Neuronal stem cell (in vitro differentiated cells): ENCODE data around the gene JKAMP.

Source experiments
- DNase-seq: peaks from one replicate; pipeline ENCODE4 v3.0.0-alpha.2; 2013; ENCODE audit warnings: low spot score
- H2AFZ ChIP-seq: one replicate; pipeline ENCODE4 v1.6.1; 2013; ENCODE audit warnings: mild to moderate bottlenecking, low read length, inconsistent platforms
- H2AK5ac ChIP-seq: 2 replicates; pipeline ENCODE4 v1.6.1; 2013; ENCODE audit warnings: low read depth, mild to moderate bottlenecking, inconsistent platforms, low read length, moderate library complexity, mixed read lengths
- H2BK120ac ChIP-seq: 2 replicates; pipeline ENCODE4 v1.6.1; 2013; ENCODE audit warnings: low read depth, mild to moderate bottlenecking, inconsistent platforms, low read length, moderate library complexity, mixed read lengths
- H2BK12ac ChIP-seq: one replicate; pipeline ENCODE4 v1.6.1; 2013; ENCODE audit warnings: low read length, inconsistent platforms
- H2BK15ac ChIP-seq: 2 replicates; pipeline ENCODE4 v1.6.1; 2013; ENCODE audit warnings: mild to moderate bottlenecking, low read length, inconsistent platforms, mixed read lengths
- H2BK5ac ChIP-seq: one replicate; pipeline ENCODE4 v1.6.1; 2013; ENCODE audit warnings: inconsistent platforms, mild to moderate bottlenecking, low read length, moderate library complexity
- H3K14ac ChIP-seq: one replicate; pipeline ENCODE4 v1.6.1; 2013; ENCODE audit warnings: low read length, inconsistent platforms
- H3K18ac ChIP-seq: 2 replicates; pipeline ENCODE4 v1.6.1; 2013; ENCODE audit warnings: low read length, inconsistent platforms
- H3K23ac ChIP-seq: 2 replicates; pipeline ENCODE4 v1.6.1; 2013; ENCODE audit warnings: low read depth, mild to moderate bottlenecking, mixed read lengths, low read length, inconsistent platforms; ENCODE audit not compliant: poor library complexity
- H3K27ac ChIP-seq: replicated peaks from 3 replicates; pipeline ENCODE4 v1.5.1; 2013; ENCODE audit warnings: low read length, inconsistent platforms
- H3K27me3 ChIP-seq, 3 experiments: 2 replicates each; pipeline ENCODE4 v1.6.1; 2013; ENCODE audit warnings: low read length in 3 of 3, mild to moderate bottlenecking in 2 of 3, inconsistent platforms in 1 of 3, low read depth in 1 of 3, mixed read lengths in 1 of 3, moderate library complexity in 1 of 3; ENCODE audit not compliant: control insufficient read depth in 3 of 3, insufficient read depth in 3 of 3
- H3K36me3 ChIP-seq, 2 donors: replicated peaks in 1 of 2; 2 replicates each; pipeline ENCODE4 v1.6.1; 2013; ENCODE audit warnings: low read length in 2 of 2; ENCODE audit not compliant: control insufficient read depth in 2 of 2, insufficient read depth in 2 of 2
- H3K4ac ChIP-seq: 2 replicates; pipeline ENCODE4 v1.6.1; 2013; ENCODE audit warnings: inconsistent platforms, mild to moderate bottlenecking, low read length, moderate library complexity
- H3K4me1 ChIP-seq, 2 donors: 1 replicate in 1 of 2; 2 replicates in 1 of 2; pipeline ENCODE4 v1.6.1; 2013; ENCODE audit warnings: low read length in 2 of 2, low read depth in 1 of 2; ENCODE audit not compliant: control insufficient read depth in 2 of 2, insufficient read depth in 1 of 2
- H3K4me2 ChIP-seq: one replicate; pipeline ENCODE4 v1.6.1; 2013; ENCODE audit warnings: mild to moderate bottlenecking, low read length, inconsistent platforms; ENCODE audit not compliant: insufficient read depth, poor library complexity, severe bottlenecking
- H3K4me3 ChIP-seq, 2 donors: 2 replicates each; pipeline ENCODE4 v1.5.1; 2013; ENCODE audit warnings: low read length in 2 of 2, mild to moderate bottlenecking in 2 of 2, inconsistent platforms in 1 of 2, moderate library complexity in 1 of 2
- H3K79me1 ChIP-seq: one replicate; pipeline ENCODE4 v1.6.1; 2013; ENCODE audit warnings: low read depth, mild to moderate bottlenecking, inconsistent platforms, low read length, moderate library complexity
- H3K9ac ChIP-seq: one replicate; pipeline ENCODE4 v1.6.1; 2013; ENCODE audit warnings: mild to moderate bottlenecking, low read depth, low read length, inconsistent platforms; ENCODE audit not compliant: poor library complexity
- H3K9me3 ChIP-seq, 2 donors: replicated peaks in 1 of 2; 2 replicates each; pipeline versions ENCODE3 to v1.6.1; 2013; ENCODE audit warnings: low read length in 2 of 2, mild to moderate bottlenecking in 2 of 2, inconsistent platforms in 1 of 2, low read depth in 1 of 2, mixed read lengths in 1 of 2, moderate library complexity in 1 of 2; ENCODE audit not compliant: control insufficient read depth in 2 of 2, insufficient read depth in 1 of 2
- H4K8ac ChIP-seq: one replicate; pipeline ENCODE4 v1.6.1; 2013; ENCODE audit warnings: low read depth, mild to moderate bottlenecking, inconsistent platforms, low read length, moderate library complexity
- H4K91ac ChIP-seq: one replicate; pipeline ENCODE4 v1.6.1; 2013; ENCODE audit warnings: low read length, low read depth, mild to moderate bottlenecking, inconsistent platforms; ENCODE audit not compliant: poor library complexity
- WGBS, 2 donors: extraction: QIAGEN DNeasy Blood & Tissue Kit; methylation state at CpG; one replicate each; pipeline ENCODE4 v1.1.7; 2013; ENCODE audit warnings: missing lambda C conversion rate in 2 of 2, mixed read lengths in 1 of 2; ENCODE audit not compliant: insufficient read length in 2 of 2, insufficient replicate concordance in 1 of 2; ENCODE audit errors: extremely low coverage in 2 of 2; 5-methylcytosine and 5-hydroxymethylcytosine counted together

JKAMP gene

GRCh38 chr14:59520224-59520623 is 35.9 kb downstream of the JKAMP start:
- Histone ChIP-seq H3K18ac (no peak overlapping the region), H2AK5ac (no peak overlapping the region), H3K14ac (no peak overlapping the region), H2BK12ac (no peak overlapping the region), H4K91ac (no peak overlapping the region), H2BK120ac (no peak overlapping the region), H2AFZ (no peak overlapping the region), H3K27me3 (no peaks in the 10 kb centered on the region), H3K23ac (no peak overlapping the region), H3K9me3 (peaks cover 0 to 2% of the 10 kb centered on the region in 2 donors), H2BK5ac (no peak overlapping the region), H3K79me1 (no peaks in the 10 kb centered on the region), H3K36me3 (no peaks in the 10 kb centered on the region), H3K4me3 (no peak overlapping the region), H3K4me2 (no peak overlapping the region), H2BK15ac (no peak overlapping the region), H4K8ac (no peak overlapping the region), H3K9ac (no peak overlapping the region), H3K4ac (no peak overlapping the region), H3K4me1 (no peaks in the 10 kb centered on the region), H3K27ac (no peak overlapping the region)
- no peak for DNase-seq
- WGBS, 2 donors, result no CpG with 5 or more reads among the region's 3 CpGs

- Histone ChIP-seq H2BK15ac (no peak overlapping the region), H3K4me1 (no peaks in the 10 kb centered on the region), H4K91ac (no peak overlapping the region), H3K9me3 (no peaks in the 10 kb centered on the region), H3K4me3 (no peak overlapping the region), H2BK12ac (no peak overlapping the region), H3K79me1 (no peaks in the 10 kb centered on the region), H3K14ac (no peak overlapping the region), H2AK5ac (no peak overlapping the region), H4K8ac (no peak overlapping the region), H3K9ac (no peak overlapping the region), H2AFZ (no peak overlapping the region), H3K18ac (no peak overlapping the region), H3K27me3 (no peaks in the 10 kb centered on the region), H2BK120ac (no peak overlapping the region), H3K27ac (no peak overlapping the region), H3K4ac (no peak overlapping the region), H2BK5ac (no peak overlapping the region), H3K4me2 (no peak overlapping the region), H3K23ac (no peak overlapping the region), H3K36me3 (no peaks in the 10 kb centered on the region)
- no peak for DNase-seq
- no CpG with 5 or more reads among the region's 2 CpGs for WGBS, 2 donors
Measured at GRCh38 chr14:59529189-59529588, 44.9 kb downstream of the JKAMP start.

- Histone ChIP-seq H2AK5ac (no peak overlapping the region), H3K23ac (no peak overlapping the region), H3K4me3 (no peak overlapping the region), H3K27ac (no peak overlapping the region), H3K4me1 (no peaks in the 10 kb centered on the region), H3K4me2 (no peak overlapping the region), H2BK15ac (no peak overlapping the region), H2BK12ac (no peak overlapping the region), H3K4ac (no peak overlapping the region), H3K18ac (no peak overlapping the region), H4K91ac (no peak overlapping the region), H3K14ac (no peak overlapping the region), H3K9ac (no peak overlapping the region), H3K36me3 (no peaks in the 10 kb centered on the region), H4K8ac (no peak overlapping the region), H2BK5ac (no peak overlapping the region), H3K9me3 (no peaks in the 10 kb centered on the region), H2BK120ac (no peak overlapping the region), H3K27me3 (no peaks in the 10 kb centered on the region), H3K79me1 (no peaks in the 10 kb centered on the region), H2AFZ (no peak overlapping the region)
- no peak for DNase-seq
Measured at GRCh38 chr14:59530349-59530748, 46.0 kb downstream of the JKAMP start.

GRCh38 chr14:59532419-59532818 is 48.1 kb downstream of the JKAMP start:
- H2BK12ac ChIP-seq, result no peak overlapping the region
- WGBS, 2 donors, result no CpG with 5 or more reads among the region's 1 CpG
- H3K9me3 ChIP-seq, result no peaks in the 10 kb centered on the region
- H2AFZ ChIP-seq, result no peak overlapping the region
- H3K4me2 ChIP-seq, result no peak overlapping the region
- H3K4me3 ChIP-seq, result no peak overlapping the region
- H3K79me1 ChIP-seq, result no peaks in the 10 kb centered on the region
- H2BK5ac ChIP-seq, result no peak overlapping the region
- H3K23ac ChIP-seq, result no peak overlapping the region
- no peak overlapping the region for H3K14ac ChIP-seq
- no peak overlapping the region for H3K4ac ChIP-seq
- peak overlapping the region; percentile 22 for H3K18ac ChIP-seq
- peak overlapping the region; percentile 57 for H4K8ac ChIP-seq
- H3K36me3 ChIP-seq, result no peaks in the 10 kb centered on the region
- no peak for DNase-seq
- no peak overlapping the region for H3K27ac ChIP-seq
- H3K9ac ChIP-seq, result no peak overlapping the region
- no peak overlapping the region for H4K91ac ChIP-seq
- no peak overlapping the region for H2BK120ac ChIP-seq
- H2BK15ac ChIP-seq, result no peak overlapping the region
- no peak overlapping the region for H2AK5ac ChIP-seq
- no peaks in the 10 kb centered on the region for H3K4me1 ChIP-seq
- H3K27me3 ChIP-seq, result no peaks in the 10 kb centered on the region
